Natural killer cell treated with Interleukin-12 subunit alpha and Interleukin-12 subunit beta and Interleukin-15 and Interleukin-18, amount 100 ng/mL, for 72 hours (primary cell): Measurements from ENCODE around the gene FHDC1. TPM values are rescaled to one million over a fixed set of nuclear protein-coding genes. Genes with fewer than 3 reads are reported as not detected.
"Not testable (repeated sequence)": the region's sequence is repeated elsewhere in the genome, so short reads cannot be mapped to it uniquely, and the experiment has no call there.

Experiments
- ATAC-seq, 2 donors: fragments of 150-1000 bp; cut with Tn5 transposase in 1 of 2; sonication (Bioruptor Pico), chemical (Tn5 transposase) in 1 of 2; 2 replicates each; pipeline ENCODE4 v1.10.0; 2021
- DNase-seq: peaks from one replicate; pipeline ENCODE4 v3.0.0; 2022; ENCODE audit warnings: low spot score
- H3K27ac Mint-ChIP-seq, 2 donors: 1 replicate in 1 of 2; 2 replicates in 1 of 2; pipeline ENCODE4 v1.8.0; 2022; ENCODE audit warnings: mixed read lengths in 2 of 2, mild to moderate bottlenecking in 1 of 2, moderate library complexity in 1 of 2
- H3K27me3 Mint-ChIP-seq, 2 donors: 1 replicate in 1 of 2; 2 replicates in 1 of 2; pipeline ENCODE4 v1.8.0; 2022; ENCODE audit warnings: mixed read lengths in 2 of 2
- H3K36me3 Mint-ChIP-seq: one replicate; pipeline ENCODE4 v1.8.0; 2022; ENCODE audit warnings: mixed read lengths
- H3K4me1 Mint-ChIP-seq, 2 donors: 1 replicate in 1 of 2; 2 replicates in 1 of 2; pipeline ENCODE4 v1.8.0; 2022; ENCODE audit warnings: low read depth in 2 of 2, mixed read lengths in 2 of 2, mild to moderate bottlenecking in 1 of 2
- H3K4me3 Mint-ChIP-seq: one replicate; pipeline ENCODE4 v1.8.0; 2022; ENCODE audit warnings: mixed read lengths
- H3K9me3 Mint-ChIP-seq: 2 replicates; pipeline ENCODE4 v1.8.0; 2022; ENCODE audit warnings: mixed read lengths
- total RNA-seq, 2 donors: library from RNA; stranded (reverse); gene quantifications; one replicate each; pipeline ENCODE4 v1.2.3, GENCODE V29; 2022

FHDC1 gene, protein sequence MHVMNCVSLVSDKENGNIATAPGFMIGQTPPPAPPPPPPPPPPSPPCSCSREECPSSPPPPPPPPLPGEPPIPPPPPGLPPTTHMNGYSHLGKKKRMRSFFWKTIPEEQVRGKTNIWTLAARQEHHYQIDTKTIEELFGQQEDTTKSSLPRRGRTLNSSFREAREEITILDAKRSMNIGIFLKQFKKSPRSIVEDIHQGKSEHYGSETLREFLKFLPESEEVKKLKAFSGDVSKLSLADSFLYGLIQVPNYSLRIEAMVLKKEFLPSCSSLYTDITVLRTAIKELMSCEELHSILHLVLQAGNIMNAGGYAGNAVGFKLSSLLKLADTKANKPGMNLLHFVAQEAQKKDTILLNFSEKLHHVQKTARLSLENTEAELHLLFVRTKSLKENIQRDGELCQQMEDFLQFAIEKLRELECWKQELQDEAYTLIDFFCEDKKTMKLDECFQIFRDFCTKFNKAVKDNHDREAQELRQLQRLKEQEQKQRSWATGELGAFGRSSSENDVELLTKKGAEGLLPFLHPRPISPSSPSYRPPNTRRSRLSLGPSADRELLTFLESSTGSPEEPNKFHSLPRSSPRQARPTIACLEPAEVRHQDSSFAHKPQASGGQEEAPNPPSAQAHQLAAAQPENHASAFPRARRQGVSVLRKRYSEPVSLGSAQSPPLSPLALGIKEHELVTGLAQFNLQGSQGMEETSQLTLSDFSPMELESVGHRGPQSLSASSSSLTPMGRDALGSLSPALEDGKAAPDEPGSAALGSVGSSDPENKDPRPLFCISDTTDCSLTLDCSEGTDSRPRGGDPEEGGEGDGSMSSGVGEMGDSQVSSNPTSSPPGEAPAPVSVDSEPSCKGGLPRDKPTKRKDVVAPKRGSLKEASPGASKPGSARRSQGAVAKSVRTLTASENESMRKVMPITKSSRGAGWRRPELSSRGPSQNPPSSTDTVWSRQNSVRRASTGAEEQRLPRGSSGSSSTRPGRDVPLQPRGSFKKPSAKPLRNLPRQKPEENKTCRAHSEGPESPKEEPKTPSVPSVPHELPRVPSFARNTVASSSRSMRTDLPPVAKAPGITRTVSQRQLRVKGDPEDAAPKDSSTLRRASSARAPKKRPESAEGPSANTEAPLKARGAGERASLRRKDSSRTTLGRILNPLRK
- total RNA-seq = under 1 TPM; 0.33 to 0.42 TPM

DNA sequence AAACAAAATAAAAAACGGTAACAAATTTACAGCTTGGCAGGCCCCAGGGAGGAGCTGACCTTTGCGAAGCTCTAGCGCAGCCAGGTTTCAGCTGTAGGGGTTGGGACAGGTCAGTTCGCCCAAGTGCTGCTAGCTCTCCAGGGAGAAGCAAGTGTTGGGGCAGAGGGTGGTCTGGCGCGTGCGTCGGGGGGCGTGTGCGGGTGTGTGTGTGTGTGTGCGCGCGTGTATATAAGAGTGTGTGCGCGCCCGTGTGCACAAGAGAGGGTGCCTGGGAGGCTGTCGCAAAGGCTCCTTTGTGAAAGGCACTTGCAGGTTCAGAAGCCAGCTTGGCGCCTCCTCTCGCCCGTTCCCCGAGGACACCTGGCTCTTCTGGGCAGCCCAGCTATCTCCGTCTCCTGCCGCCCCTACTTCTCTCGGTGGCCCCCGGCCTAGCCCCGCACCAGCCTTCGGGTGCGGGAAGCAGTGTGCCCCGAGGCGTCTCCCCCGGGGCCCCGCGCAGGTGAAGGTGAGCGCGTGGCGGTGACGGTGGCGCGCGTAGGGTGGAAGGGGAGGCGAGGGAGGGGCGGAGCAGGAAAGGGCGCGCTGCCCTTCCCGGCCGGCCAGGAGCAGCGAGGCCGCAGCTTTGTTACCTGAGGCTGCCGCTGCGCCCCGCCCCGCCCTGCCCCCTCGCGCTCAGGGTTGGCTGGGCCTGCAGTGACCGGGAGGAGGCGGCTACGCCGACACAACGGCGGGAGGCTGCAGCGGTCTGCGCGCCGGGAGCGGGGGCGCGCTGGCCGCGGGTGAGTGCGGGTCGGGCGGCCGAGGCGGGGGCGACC lies at the start of gene FHDC1:
Gene FHDC1 (plus strand): TSS at position 693 of the 815 bp plus-strand sequence. CDS start 6,735 bp downstream, outside the sequence.
- Mint-ChIP-seq H3K36me3 (no peaks in the 10 kb centered on the region), H3K9me3 (no peaks in the 10 kb centered on the region), H3K27me3 (peaks cover 32 to 57% of the 10 kb centered on the region in 2 donors), H3K27ac (no peak within 1 kb of the TSS), H3K4me1 (peaks cover 9 to 16% of the 10 kb centered on the region in 2 donors), H3K4me3 (peak within 1 kb of the TSS; percentile 63)
- no peak for DNase-seq
- ATAC-seq = peak; percentile 37 to 46

DNA sequence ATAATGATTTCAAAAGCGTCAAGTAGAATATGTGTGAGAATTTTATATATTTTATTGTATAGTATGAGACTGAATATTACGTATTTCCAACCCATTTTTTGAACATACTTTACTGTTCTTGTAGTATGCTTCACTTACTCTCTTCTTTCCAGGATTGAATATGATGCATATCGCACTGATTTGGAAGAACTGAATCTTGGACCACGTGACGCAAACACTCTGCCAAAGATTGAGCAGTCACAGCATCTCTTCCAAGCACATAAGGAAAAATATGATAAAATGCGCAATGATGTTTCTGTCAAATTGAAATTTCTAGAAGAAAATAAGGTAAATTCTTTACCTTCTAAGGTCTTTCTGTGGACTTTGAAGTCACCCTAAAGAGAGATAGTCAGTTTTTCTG lies 48.1 kb upstream of the FHDC1 start:
- H3K36me3 Mint-ChIP-seq = peaks cover 19% of the 10 kb centered on the region
- H3K4me1 Mint-ChIP-seq = peaks cover 5% of the 10 kb centered on the region in 2 donors
- no peaks in the 10 kb centered on the region for H3K9me3 Mint-ChIP-seq
- DNase-seq (no peak), ATAC-seq (no peak)
- no peak overlapping the region for H3K27ac Mint-ChIP-seq
- H3K27me3 Mint-ChIP-seq = no peaks in the 10 kb centered on the region
- H3K4me3 Mint-ChIP-seq = no peak overlapping the region

DNA sequence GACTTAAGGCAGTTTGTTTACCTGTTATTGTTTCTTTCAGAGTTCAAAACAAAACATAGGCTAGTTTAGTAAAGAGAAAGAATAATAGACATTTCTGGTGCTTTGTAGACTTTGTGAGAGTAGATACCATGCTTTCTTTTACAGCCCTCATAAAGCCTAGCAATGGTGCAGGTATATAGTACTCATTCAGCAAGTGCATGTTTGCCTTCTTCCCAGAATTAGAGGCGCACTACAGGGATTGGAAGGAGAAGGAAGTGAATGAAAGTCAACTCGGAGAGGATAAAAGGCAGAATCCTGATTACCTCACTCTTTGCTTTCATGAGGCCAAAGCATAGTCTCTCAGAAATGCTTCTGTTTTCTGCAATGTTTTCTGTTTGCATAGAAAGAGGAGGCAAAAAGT lies 43.1 kb upstream of the FHDC1 start:
- Mint-ChIP-seq H3K36me3 (peaks cover 11% of the 10 kb centered on the region), H3K9me3 (no peaks in the 10 kb centered on the region), H3K27ac (peak overlapping the region in 1 of 2 donors; percentile 21), H3K4me3 (no peak overlapping the region), H3K4me1 (peaks cover 5 to 15% of the 10 kb centered on the region in 2 donors), H3K27me3 (no peaks in the 10 kb centered on the region)
- ATAC-seq = no peak
- no peak for DNase-seq

DNA sequence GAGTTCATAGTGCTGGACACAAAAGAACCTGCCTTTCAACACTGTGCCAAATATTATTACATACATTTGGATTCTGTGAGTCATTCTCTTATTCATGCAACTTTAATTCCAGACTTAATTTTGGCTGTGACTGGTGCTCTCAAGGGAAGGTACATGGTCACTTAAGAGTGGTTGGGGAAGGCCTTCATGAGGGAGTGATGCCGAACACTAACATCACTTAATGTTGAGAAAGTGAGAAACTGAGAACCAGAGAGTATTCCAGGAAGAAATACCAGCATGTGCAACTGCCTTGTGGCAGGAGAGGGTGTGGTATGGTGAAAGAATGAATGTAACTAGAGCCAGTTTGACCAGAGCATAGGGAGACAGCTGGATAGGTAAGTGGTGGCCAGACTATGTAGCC lies 41.5 kb upstream of the FHDC1 start:
- peaks cover 5 to 15% of the 10 kb centered on the region in 2 donors for H3K4me1 Mint-ChIP-seq
- DNase-seq (no peak), ATAC-seq (no peak)
- H3K27me3 Mint-ChIP-seq = no peaks in the 10 kb centered on the region
- no peak overlapping the region for H3K4me3 Mint-ChIP-seq
- H3K9me3 Mint-ChIP-seq = no peaks in the 10 kb centered on the region
- peaks cover 11% of the 10 kb centered on the region for H3K36me3 Mint-ChIP-seq
- no peak overlapping the region for H3K27ac Mint-ChIP-seq

DNA sequence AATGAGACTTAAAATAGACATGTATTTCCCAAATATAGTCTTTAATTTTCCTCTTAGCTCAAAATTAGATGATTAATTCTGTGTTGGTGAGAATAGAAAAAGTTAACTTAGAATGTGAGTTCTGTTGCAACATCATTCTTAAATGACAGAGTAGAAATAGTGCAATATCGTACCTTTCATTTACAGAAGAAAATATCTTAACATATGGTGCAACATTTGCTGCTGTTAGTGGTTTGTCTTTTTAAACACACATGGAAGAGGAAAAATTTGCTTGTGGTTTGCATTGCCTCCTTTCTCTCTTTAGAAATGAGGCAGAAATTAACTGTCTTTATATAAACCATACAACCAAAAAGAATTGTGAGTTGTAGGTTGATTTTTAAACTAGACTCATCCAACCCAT lies 39.3 kb upstream of the FHDC1 start:
- peaks cover 4 to 15% of the 10 kb centered on the region in 2 donors for H3K4me1 Mint-ChIP-seq
- ATAC-seq = no peak
- DNase-seq = no peak
- no peak overlapping the region for H3K4me3 Mint-ChIP-seq
- peaks cover 5% of the 10 kb centered on the region for H3K36me3 Mint-ChIP-seq
- no peaks in the 10 kb centered on the region for H3K27me3 Mint-ChIP-seq
- no peak overlapping the region for H3K27ac Mint-ChIP-seq
- no peaks in the 10 kb centered on the region for H3K9me3 Mint-ChIP-seq

DNA sequence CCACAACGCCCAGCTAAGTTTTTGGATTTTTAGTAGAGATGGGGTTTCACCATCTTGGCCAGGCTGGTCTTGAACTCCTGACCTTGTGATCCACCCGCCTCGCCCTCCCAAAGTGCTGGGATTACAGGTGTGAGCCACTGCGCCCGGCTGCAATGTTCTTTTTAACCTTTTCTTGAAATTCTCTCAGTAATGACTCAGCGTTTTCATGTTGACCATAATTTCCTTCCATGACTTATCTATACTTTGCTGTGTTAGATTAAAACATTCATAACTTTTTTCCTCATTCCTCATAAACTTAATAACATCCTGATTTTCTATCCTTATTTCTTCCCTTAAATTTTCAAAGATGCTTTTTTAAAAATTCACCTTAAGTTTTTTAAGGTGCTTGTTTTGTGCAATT lies 38.0 kb upstream of the FHDC1 start:
- peaks cover 0 to 10% of the 10 kb centered on the region in 2 donors for H3K4me1 Mint-ChIP-seq
- DNase-seq, H3K36me3 Mint-ChIP-seq, H3K27me3 Mint-ChIP-seq, H3K9me3 Mint-ChIP-seq, H3K4me3 Mint-ChIP-seq, H3K27ac Mint-ChIP-seq, ATAC-seq: not testable (repeated sequence)

DNA sequence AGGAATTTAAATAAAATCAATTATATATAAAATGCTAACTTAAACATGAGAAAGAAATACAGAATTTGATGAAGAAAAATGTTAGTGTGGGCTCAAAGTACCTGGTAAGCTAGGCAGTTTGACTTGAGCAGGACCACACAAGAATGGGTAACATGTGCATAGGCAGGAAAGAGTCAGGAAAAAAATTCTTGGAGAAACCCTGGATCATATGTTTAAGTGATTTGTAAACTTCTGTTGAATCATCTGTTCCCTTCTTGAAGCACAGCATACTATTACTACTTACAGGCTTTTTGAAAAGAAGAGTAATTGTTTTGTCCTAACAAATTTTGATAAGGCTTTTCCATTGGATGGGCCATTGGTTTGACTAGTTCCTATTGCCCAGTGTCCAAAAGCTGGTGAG lies 37.5 kb upstream of the FHDC1 start:
- DNase-seq = no peak
- ATAC-seq = no peak
- H3K4me1 Mint-ChIP-seq = peaks cover 0 to 10% of the 10 kb centered on the region in 2 donors
- no peaks in the 10 kb centered on the region for H3K36me3 Mint-ChIP-seq
- H3K9me3 Mint-ChIP-seq = no peaks in the 10 kb centered on the region
- H3K27ac Mint-ChIP-seq = no peak overlapping the region
- H3K4me3 Mint-ChIP-seq = no peak overlapping the region
- H3K27me3 Mint-ChIP-seq = no peaks in the 10 kb centered on the region

DNA sequence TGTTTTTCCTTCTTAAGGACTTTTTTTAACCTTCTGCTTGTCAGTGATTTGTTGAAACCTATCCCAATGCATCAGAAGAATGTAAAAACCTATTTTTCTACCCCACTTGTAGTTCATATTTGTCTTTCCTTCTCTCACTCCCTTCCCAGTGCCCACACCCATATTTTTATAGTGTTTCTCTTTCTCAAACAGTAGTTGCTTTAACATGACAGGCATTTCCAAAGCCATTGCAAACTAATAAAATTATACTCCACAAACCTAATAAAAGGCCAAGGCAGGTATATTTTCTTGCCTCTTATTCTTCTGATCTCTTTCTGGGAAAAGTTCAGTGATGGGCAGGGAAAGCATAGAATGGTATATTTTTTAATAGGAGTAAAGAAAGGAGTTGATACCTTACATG lies 35.7 kb upstream of the FHDC1 start:
- no peak for ATAC-seq
- Mint-ChIP-seq H3K4me1 (peaks cover 0 to 10% of the 10 kb centered on the region in 2 donors), H3K27ac (no peak overlapping the region), H3K36me3 (peaks cover 4% of the 10 kb centered on the region), H3K4me3 (no peak overlapping the region), H3K9me3 (no peaks in the 10 kb centered on the region), H3K27me3 (no peaks in the 10 kb centered on the region)
- DNase-seq = no peak

DNA sequence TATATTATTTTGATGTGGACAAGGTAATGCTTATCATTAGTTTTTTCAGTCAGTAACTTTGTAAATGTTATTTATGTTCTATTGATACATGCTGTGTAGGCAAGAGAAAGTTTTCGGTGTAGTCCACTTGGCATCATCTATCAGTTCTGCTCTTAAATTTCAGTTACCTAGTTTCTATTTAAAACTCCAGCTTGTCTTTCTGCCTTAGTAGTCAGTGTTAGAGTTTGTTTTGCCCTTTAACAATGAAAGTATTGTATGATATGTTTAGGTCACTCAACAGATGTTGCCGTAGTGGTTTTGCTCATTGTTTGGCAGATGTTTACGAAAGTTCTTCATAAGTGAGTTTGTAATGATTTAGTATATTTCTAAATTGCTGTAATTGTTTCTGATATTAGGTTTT lies 34.9 kb upstream of the FHDC1 start:
- Mint-ChIP-seq H3K27me3 (no peaks in the 10 kb centered on the region), H3K36me3 (peaks cover 6% of the 10 kb centered on the region), H3K4me3 (no peak overlapping the region), H3K27ac (no peak overlapping the region), H3K4me1 (peaks cover 0 to 4% of the 10 kb centered on the region in 2 donors), H3K9me3 (no peaks in the 10 kb centered on the region)
- DNase-seq (no peak), ATAC-seq (no peak)

DNA sequence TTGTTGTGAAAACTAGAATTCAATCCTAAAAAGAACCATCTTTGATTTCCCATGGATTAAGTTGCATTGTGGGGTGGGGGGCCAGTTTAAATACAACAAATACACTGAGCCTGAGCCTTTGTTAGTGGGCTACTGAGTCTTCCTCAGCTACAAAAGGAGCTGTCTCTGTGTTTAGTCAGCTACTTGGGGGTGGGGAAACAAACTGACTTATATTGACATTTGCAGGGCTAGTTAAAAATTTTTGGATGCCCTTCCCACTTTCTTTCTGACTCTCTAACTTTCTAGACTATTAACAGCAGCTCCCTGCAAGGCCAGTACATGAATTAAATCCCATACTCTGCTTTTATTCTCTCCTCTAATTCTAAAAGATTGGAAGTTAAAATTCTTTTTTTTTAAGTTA lies 32.5 kb upstream of the FHDC1 start:
- Mint-ChIP-seq H3K9me3 (no peaks in the 10 kb centered on the region), H3K4me3 (no peak overlapping the region), H3K4me1 (peaks cover 0 to 3% of the 10 kb centered on the region in 2 donors), H3K36me3 (peaks cover 20% of the 10 kb centered on the region), H3K27ac (no peak overlapping the region), H3K27me3 (no peaks in the 10 kb centered on the region)
- DNase-seq (no peak), ATAC-seq (no peak)

DNA sequence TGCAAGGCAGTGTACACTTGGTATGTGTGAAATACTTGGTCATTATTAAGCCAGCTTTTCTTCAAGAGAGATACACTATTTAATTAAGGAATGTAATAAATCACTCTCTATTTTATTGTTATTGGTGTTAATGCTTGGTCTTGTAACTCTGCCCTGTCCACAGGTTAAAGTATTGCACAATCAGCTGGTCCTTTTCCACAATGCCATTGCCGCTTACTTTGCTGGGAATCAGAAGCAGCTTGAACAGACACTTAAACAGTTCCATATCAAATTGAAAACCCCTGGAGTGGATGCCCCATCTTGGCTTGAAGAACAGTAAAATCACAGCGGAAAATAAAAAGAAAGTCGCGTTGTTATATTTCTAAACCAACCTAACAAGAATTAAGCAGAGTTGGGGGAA lies 26.2 kb upstream of the FHDC1 start:
- no peak for ATAC-seq
- DNase-seq = no peak
- Mint-ChIP-seq H3K27ac (no peak overlapping the region), H3K36me3 (peaks cover 18% of the 10 kb centered on the region), H3K4me1 (no peaks in the 10 kb centered on the region), H3K27me3 (no peaks in the 10 kb centered on the region), H3K4me3 (no peak overlapping the region), H3K9me3 (no peaks in the 10 kb centered on the region)

DNA sequence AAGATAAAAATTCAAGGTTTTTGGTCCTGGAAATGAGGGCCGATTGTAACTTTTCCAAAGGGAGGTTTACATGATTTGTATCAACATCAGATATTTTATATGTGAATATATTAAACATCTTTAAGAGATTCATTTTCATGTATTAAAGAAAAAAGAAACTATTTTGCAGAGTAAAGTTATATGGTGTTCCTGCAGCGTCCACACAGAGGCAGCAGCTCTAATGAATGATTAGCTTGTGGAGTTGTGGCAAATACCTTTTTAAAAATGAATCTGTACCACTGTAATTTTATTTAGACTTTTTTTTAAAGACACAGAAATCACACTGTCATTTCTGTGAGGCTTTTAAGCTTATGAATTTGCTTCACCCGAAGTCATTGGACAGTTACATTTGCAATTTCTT lies 25.6 kb upstream of the FHDC1 start:
- Mint-ChIP-seq H3K4me1 (no peaks in the 10 kb centered on the region), H3K27ac (no peak overlapping the region), H3K27me3 (no peaks in the 10 kb centered on the region), H3K36me3 (peaks cover 18% of the 10 kb centered on the region), H3K9me3 (no peaks in the 10 kb centered on the region), H3K4me3 (no peak overlapping the region)
- DNase-seq (no peak), ATAC-seq (no peak)
